HAP-1 (cell line): Measurements from ENCODE around the gene OR6K3.
"Not testable (repeated sequence)": the region's sequence is repeated elsewhere in the genome, so short reads cannot be mapped to it uniquely, and the experiment has no call there.

Source experiments
- DNase-seq, 2 experiments: peaks; one replicate each; pipeline ENCODE4 v3.0.0-alpha.2; 2016 to 2020; ENCODE audit warnings: low spot score in 2 of 2
- H3K27me3 ChIP-seq: fragments of 250-450 bp; sonication (Bioruptor Pico); 2 replicates; pipeline ENCODE4 v1.5.1; 2020; ENCODE audit warnings: low read depth, mild to moderate bottlenecking, moderate library complexity
- H3K36me3 ChIP-seq: fragments of 250-450 bp; sonication (Bioruptor Pico); replicated peaks from 2 replicates; pipeline ENCODE4 v1.5.1; 2020; ENCODE audit warnings: mild to moderate bottlenecking
- H3K4me1 ChIP-seq: fragments of 250-450 bp; sonication (Bioruptor Pico); 2 replicates; pipeline ENCODE4 v1.5.1; 2020; ENCODE audit warnings: mild to moderate bottlenecking
- H3K4me3 ChIP-seq: fragments of 250-450 bp; sonication (Bioruptor Pico); 2 replicates; pipeline ENCODE4 v1.5.1; 2020; ENCODE audit warnings: mild to moderate bottlenecking, moderate library complexity
- H3K9me3 ChIP-seq: fragments of 250-450 bp; sonication (Bioruptor Pico); 2 replicates; pipeline ENCODE4 v1.5.1; 2020; ENCODE audit warnings: mild to moderate bottlenecking, moderate library complexity
- in situ Hi-C: fragments of 300-500 bp; cut with MboI; formaldehyde crosslinking; loops from 3 replicates; pipeline ENCODE4 v1.14.3; 2020; ENCODE audit warnings: low sequenced_read_pairs, inconsistent platforms, mixed read lengths

The OR6K3 gene

DNA sequence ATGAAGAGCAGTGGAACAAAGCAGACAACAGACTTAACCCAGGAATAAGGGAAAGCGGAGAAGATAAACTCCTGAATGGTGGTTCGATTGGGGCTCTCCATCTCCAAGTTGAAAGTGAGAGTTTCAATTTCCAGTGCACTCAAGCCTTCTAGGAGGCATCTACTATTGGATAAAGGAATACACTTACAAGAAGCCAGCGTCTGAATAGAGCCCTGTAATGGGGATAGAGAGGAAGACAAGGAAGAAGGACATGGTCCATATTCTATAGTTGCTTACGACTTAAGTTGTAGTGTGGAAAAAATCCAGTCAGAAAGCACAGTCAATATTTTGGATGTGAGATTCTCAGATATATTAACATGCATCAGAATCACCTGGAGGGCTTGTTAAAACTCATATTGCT lies 20.0 kb downstream of the OR6K3 start, which contains the start of gene OR6K2:
OR6K2 (minus strand) TSS at position 101 of the 400 bp plus-strand sequence; CDS start at position 101, 0 bp downstream.
- no peak for DNase-seq
- Histone ChIP-seq H3K4me3 (no peak within 1 kb of the TSS), H3K9me3 (no peaks in the 10 kb centered on the region), H3K36me3 (no peaks in the 10 kb centered on the region), H3K27me3 (no peaks in the 10 kb centered on the region), H3K4me1 (no peaks in the 10 kb centered on the region)
- in situ Hi-C loops: no loop called here

DNA sequence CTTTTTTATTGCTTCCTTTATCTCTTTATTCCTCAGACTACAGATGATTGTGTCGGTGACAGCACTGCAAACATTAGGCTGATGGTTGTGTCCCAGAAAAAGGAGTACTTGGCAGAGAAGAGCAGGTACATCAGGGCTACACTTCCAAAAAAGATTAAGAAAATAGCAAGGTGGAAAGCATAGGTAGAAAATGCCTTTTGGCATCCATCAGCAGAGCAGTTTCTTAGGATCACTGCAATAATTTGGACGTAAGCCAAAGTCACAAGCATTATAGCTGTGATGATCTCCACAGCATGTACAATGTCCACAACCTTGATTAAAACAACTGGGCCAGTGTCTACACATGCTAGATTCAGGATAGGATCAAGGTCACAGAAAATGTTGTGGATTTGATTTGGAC lies 25.9 kb downstream of the OR6K3 start:
- no peak for DNase-seq
- in situ Hi-C loops: no loop called here
- no peak overlapping the region for H3K4me3 ChIP-seq
- H3K27me3 ChIP-seq: no peaks in the 10 kb centered on the region
- no peaks in the 10 kb centered on the region for H3K9me3 ChIP-seq
- no peaks in the 10 kb centered on the region for H3K4me1 ChIP-seq
- no peaks in the 10 kb centered on the region for H3K36me3 ChIP-seq

DNA sequence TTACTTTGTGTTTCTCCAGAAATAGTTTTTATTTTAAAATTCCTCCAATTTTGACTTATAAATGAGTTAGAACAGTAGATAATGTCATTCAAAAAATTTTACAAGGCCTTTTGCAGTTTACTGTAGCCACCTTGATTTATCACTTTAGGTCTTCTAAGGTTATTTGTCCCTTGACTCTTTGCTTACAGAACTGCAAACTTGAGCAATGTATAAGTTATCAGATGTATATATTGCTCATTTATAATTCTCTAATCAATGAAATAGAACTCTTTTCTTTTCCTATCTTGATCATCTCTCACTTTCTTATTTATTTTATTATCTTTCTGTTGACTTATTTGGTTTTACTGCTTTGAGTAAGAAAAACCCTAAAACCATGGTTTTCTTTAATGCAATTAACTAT lies 28.2 kb downstream of the OR6K3 start:
- no peak for DNase-seq
- Histone ChIP-seq H3K36me3 (no peaks in the 10 kb centered on the region), H3K9me3 (no peaks in the 10 kb centered on the region), H3K27me3 (no peaks in the 10 kb centered on the region), H3K4me3 (no peak overlapping the region), H3K4me1 (no peaks in the 10 kb centered on the region)
- in situ Hi-C loops: no loop called here

DNA sequence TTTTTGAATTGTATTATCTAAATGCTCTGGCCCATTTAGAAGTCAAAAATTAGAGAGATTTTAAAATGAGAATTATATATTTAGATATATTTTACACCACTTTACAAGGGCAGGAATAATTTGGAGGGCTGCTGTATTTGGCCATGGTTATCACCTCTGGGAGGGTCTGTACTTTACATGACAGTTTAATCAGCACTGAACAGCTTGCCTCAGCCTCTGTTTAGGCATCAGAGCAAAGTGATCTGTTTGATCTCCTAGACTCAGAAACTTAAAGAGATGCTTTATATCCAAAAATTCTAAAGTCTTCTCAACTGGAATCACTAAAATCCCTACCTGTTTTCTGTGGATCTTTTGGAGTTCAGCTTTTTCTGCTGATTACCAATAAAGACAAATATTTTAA lies 28.6 kb downstream of the OR6K3 start:
- Histone ChIP-seq H3K36me3 (no peaks in the 10 kb centered on the region), H3K27me3 (no peaks in the 10 kb centered on the region), H3K4me3 (no peak overlapping the region), H3K4me1 (no peaks in the 10 kb centered on the region), H3K9me3 (no peaks in the 10 kb centered on the region)
- no peak for DNase-seq
- in situ Hi-C loops: no loop called here

DNA sequence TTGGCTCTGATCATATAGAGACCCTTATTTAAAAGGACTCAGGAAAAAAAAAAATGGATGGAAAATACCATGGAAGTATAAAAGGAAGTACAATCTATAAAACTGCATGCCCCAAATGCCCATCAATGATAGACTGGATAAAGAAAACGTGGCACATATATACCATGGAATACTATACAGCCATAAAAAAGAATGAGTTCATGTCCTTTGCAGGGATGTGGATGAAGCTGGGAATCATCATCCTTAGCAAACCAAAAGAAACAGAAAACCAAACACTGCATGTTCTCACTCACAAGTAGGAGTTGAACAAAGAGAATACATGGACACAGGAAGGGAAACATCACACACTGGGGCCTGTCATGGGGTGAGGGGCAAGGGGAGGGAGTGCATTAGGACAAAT lies 29.4 kb downstream of the OR6K3 start:
- H3K36me3 ChIP-seq, DNase-seq, in situ Hi-C loops, H3K27me3 ChIP-seq, H3K4me3 ChIP-seq, H3K9me3 ChIP-seq, H3K4me1 ChIP-seq: not testable (repeated sequence)

DNA sequence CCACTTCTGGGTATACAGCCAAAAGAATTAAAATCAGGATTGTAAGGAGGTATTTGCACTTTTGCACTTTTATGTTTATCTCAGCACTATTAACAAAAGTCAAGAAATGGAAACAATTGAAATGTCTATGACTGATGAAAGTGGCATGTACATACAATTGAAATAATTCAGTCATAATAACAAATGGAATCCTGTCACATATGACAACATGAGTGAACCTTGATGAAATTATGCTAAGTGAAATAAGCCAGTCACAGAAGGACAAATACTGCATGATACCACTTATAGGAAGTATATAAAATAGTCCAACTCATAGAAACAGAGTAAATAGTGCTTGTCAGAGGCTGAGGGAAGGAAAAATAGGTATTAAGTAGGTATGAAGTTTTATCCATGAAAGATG lies 30.6 kb downstream of the OR6K3 start:
- no peaks in the 10 kb centered on the region for H3K4me1 ChIP-seq
- H3K4me3 ChIP-seq: no peak overlapping the region
- no peaks in the 10 kb centered on the region for H3K9me3 ChIP-seq
- in situ Hi-C loops: no loop called here
- H3K27me3 ChIP-seq: no peaks in the 10 kb centered on the region
- DNase-seq: no peak
- no peaks in the 10 kb centered on the region for H3K36me3 ChIP-seq

DNA sequence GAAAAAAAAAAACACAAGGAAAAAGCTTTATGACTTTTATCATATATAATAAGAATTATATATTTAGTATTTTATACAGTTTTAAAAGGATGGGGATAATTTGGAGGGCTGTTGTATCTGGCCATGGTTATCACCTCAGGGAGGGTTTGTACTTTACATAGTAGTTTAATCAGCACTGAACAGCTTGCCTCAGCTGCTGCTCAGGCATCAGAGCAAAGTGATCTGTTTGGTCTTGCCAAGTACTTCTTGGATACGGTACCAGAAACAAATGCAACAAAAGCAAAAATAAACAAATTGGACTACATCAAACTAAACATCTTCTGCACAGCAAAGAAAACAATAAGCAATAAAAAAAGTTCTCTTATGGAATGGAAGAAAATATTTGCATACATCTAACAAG lies 31.4 kb downstream of the OR6K3 start:
- in situ Hi-C loops: no loop called here
- H3K27me3 ChIP-seq: no peaks in the 10 kb centered on the region
- no peaks in the 10 kb centered on the region for H3K4me1 ChIP-seq
- no peak for DNase-seq
- no peaks in the 10 kb centered on the region for H3K9me3 ChIP-seq
- H3K4me3 ChIP-seq: no peak overlapping the region
- no peaks in the 10 kb centered on the region for H3K36me3 ChIP-seq

DNA sequence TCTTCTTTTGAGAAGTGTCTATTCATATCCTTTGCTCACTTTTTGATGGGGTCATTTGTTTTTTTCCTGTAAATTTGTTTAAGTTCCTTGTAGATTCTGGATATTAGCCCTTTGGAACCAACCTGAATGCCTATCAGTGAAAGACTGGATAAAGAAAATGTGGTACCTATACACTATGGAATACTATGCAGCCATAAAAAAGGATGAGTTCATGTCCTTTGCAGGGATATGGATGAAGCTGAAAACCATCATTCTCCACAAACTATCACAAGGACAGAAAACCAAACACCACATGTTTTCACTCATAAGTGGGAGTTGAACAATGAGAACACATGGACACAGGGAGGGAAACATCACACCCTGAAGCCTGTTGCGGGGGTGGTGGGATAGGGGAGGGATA lies 32.2 kb downstream of the OR6K3 start:
- H3K36me3 ChIP-seq, H3K4me3 ChIP-seq, H3K9me3 ChIP-seq, DNase-seq, H3K27me3 ChIP-seq, H3K4me1 ChIP-seq, in situ Hi-C loops: not testable (repeated sequence)

DNA sequence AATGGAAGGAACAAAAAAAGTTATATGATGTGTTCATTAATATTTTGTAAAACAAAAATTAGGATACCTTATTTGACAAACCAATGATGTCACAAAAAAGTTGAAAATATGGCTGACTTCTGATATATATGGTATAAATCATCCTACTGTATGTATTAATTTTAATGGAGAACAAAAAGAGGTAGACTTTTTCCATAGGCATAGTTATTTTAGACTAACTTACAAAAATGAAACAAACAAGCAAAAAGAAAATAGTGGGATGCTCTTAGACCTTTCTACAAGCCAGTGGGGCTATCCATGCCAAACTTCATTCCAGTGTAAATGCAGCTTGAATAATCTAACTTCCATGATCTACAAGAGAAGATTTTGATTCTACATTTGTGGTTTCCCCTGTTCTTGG lies 33.5 kb downstream of the OR6K3 start:
- no peaks in the 10 kb centered on the region for H3K9me3 ChIP-seq
- no peak overlapping the region for H3K4me3 ChIP-seq
- in situ Hi-C loops: no loop called here
- H3K27me3 ChIP-seq: no peaks in the 10 kb centered on the region
- no peak for DNase-seq
- no peaks in the 10 kb centered on the region for H3K36me3 ChIP-seq
- H3K4me1 ChIP-seq: no peaks in the 10 kb centered on the region

DNA sequence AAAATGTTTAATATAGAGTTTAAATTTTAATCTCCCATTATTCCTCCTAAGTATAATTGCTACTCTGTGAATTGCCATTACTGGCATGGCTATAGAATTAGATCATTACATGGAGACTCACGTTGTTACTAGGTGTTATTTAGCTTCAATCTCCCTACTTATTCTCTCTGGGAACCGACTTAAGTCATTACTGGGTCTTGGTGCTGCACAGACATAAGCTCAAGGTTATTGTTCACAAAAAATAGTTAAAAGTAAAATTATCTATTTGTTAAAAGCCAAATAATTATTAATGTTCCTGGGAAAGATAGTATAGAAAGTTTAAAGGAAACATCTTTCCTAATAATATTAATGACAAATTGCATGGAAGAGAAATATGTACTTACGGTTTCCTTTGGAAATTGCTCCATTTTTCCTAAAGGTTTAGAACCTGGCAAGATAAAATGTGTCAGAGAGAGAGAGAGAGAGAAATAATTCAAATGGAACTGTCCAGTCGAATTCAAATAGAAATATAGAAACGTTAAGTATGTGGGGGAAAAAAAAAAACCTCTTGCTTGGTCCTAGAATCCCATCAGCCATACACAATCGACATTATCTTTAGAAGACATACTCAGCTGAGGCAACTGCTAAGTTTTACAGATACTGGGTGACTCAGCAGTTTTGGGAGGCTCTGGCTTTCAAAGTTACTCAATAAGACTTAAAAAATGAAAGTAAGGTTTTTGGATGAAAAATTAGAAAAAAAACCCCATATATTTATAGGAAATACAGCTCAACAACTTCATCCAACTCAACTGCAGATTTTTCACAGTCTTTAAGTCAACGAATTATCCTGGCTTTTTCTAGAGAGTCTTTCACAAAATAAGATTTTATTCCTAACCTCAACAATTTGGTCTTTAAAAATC lies 34.2 kb downstream of the OR6K3 start, which contains the start of gene SPTA1:
SPTA1 (minus strand) TSS at position 605 of the 899 bp plus-strand sequence; CDS start at position 407, 198 bp downstream.
- H3K4me3 ChIP-seq: no peak within 1 kb of the TSS
- H3K27me3 ChIP-seq: no peaks in the 10 kb centered on the region
- H3K9me3 ChIP-seq: no peaks in the 10 kb centered on the region
- H3K36me3 ChIP-seq: no peaks in the 10 kb centered on the region
- no peak for DNase-seq
- H3K4me1 ChIP-seq: no peaks in the 10 kb centered on the region
- in situ Hi-C loops: no loop called here

DNA sequence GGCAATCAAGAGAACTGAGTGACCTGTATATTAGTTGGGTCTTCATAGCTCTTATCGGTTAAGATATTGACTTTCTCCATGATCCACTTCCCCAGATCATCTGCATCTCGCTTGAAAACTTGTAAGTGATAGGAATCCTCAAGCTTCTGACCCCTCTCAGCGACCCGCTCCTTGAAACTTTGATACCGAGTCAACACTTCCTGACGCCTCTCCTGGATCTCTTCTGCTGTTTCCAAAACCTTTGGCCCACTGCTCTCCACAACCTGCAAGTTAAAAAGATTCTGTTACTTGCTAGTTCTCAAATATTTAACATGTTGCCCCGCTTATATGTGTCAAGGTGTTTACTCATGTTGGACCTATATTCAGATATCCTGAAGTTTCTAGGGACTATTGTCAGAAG lies 35.4 kb downstream of the OR6K3 start:
- H3K4me1 ChIP-seq: no peaks in the 10 kb centered on the region
- in situ Hi-C loops: no loop called here
- H3K27me3 ChIP-seq: no peaks in the 10 kb centered on the region
- no peak for DNase-seq
- H3K36me3 ChIP-seq: no peaks in the 10 kb centered on the region
- no peak overlapping the region for H3K4me3 ChIP-seq
- no peaks in the 10 kb centered on the region for H3K9me3 ChIP-seq

DNA sequence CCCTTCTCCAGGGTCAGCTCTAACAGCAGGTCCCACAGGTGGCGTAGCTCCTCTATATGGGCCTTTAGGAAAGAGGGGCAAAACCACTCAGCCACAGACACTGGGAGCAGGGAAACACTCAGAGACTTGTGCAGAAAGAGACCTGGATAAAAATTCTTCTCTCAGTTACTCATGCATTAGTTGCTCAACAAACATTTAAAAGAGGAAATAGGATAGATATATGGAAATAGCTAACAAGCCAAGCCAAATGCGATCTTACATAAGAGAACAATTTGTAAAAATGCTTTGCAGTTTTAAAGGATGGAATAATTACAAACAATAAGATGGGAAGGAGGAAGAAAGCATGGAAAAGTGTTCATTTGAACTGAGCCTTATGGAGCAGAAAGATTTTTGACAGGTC lies 38.9 kb downstream of the OR6K3 start:
- no peak for DNase-seq
- in situ Hi-C loops: no loop called here
- no peak overlapping the region for H3K4me3 ChIP-seq

DNA sequence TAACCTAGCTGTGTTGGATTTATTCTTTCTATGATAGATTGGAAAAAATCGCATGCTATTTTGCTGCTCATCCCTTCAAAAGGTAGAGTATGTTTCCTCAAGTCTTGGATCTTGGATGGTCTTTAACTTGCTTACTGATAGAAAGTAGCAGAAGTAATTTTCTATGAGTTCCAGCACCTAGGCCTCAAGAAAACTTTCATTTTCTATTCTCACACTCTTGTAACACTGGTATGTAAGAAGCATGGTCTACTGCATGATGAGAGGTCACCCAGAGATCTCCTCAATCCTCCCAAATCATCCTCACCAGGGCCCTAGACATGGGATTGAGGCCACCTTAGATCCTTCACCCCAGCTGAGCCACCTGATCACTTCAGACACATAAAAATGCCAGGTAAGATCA lies 41.2 kb downstream of the OR6K3 start:
- Histone ChIP-seq H3K4me1 (no peaks in the 10 kb centered on the region), H3K4me3 (no peak overlapping the region), H3K27me3 (no peaks in the 10 kb centered on the region), H3K9me3 (no peaks in the 10 kb centered on the region), H3K36me3 (no peaks in the 10 kb centered on the region)
- in situ Hi-C loops: no loop called here
- no peak for DNase-seq

More for the DNA sequence above, 38.9 kb downstream of the OR6K3 start:
- no peaks in the 10 kb centered on the region for H3K9me3 ChIP-seq
- H3K36me3 ChIP-seq: no peaks in the 10 kb centered on the region
- H3K27me3 ChIP-seq: no peaks in the 10 kb centered on the region
- H3K4me1 ChIP-seq: no peaks in the 10 kb centered on the region

DNA sequence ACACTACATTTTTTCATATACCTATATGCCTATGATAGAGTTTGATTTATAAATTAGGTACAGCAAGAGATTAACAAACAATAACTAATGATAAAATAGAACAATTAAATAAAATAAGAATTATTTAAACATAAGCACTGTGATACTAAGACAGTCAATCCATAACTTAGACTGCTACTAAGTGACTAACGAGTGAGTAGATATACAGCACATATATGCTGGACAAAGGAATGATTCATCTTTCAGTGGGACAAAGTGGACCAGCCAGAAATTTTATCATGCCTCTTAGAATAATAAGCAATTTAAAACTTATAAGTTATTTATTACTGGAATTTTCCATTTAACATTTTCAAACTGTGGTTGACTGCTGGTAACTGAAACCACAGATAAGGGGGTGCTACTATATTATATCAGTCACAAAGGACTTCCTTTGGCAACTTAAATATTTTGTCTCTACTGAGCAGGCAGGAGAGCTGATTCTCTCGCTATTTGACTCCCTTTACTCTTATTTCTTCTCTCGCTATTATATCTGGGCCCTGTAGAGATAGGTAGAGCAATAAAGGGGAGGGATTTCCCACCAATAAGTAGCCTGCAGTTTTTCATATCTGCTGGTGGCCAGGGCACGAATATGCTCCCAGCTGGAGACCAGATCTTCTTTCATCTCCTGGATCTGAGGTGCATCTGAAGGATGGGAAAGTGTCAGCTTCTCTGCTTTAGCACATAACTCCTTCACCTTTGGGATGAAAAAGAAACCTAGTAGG lies 44.8 kb downstream of the OR6K3 start:
- in situ Hi-C loops: no loop called here
- DNase-seq: no peak

More for the DNA sequence above, 44.8 kb downstream of the OR6K3 start:
- H3K4me3 ChIP-seq: no peak overlapping the region
- no peaks in the 10 kb centered on the region for H3K36me3 ChIP-seq
- H3K9me3 ChIP-seq: no peaks in the 10 kb centered on the region
- no peaks in the 10 kb centered on the region for H3K4me1 ChIP-seq
- no peaks in the 10 kb centered on the region for H3K27me3 ChIP-seq
